ENCODE data around the gene SRPK2.
A peak's percentile ranks its signal among the peaks of the same experiment; 100 is the strongest.
"Not testable (repeated sequence)": the region's sequence is repeated elsewhere in the genome, so short reads cannot be mapped to it uniquely, and the experiment has no call there.

SRPK2 gene

DNA sequence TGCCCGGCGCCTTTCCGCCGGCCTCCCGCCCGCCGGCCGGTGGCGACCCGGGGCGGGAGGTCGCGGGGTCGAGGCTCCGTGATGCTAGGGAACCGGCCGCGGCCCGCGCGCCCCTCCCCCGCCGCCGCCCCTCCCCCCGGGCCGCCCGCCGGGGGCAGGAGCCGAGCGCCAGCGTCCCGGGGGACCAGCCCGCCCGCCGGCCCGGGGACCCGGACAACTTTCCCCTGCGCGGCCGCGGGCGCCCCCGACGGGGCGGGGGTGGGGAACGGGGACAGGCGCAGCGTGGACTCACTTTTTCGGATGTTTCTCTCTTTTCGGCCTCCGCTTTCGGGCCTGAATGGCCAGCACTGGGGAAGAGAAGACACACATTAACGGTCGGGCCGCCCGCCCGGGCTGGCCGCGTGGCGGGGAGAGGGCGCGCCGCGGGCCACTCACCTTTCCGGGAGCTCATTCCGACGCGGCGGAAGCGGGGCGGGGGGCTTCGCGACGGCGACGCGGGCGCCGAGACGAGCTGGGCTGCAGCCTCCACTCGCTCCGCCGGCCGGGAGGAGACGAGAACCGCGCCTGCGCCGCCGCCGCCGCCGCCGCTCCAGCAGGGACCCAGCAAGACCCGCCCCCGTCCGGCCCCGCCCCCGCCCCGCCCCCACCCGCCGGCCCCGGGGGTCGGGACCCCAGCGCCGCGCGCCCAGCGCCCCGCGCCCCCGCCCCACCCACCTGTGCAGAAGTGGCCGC lies at the start of gene SRPK2:
SRPK2 (minus strand) TSS at position 566 of the 732 bp plus-strand sequence.
- peak; percentile 81 for DNase-seq (ENCODE audit: low spot score)

DNA sequence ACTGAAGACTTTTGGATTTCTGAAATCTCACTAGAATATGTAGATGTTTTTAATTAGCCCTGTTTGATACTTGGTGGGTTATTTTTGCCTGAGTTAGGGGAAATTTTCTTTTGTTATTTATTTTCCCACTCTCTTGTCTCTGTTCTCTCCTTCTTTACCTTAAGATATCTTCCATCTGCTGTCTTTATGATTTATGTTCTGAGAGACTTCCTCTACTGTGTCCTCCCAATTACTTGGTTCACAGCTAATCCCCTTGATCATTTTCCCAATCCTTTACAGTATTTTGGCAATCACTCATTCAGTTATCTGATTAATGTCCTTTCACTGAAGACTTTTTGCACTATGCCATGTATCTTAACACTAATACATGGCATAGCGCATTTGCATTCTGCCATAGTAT lies 49.5 kb upstream of the SRPK2 start:
- no peak for DNase-seq (ENCODE audit: low spot score)

DNA sequence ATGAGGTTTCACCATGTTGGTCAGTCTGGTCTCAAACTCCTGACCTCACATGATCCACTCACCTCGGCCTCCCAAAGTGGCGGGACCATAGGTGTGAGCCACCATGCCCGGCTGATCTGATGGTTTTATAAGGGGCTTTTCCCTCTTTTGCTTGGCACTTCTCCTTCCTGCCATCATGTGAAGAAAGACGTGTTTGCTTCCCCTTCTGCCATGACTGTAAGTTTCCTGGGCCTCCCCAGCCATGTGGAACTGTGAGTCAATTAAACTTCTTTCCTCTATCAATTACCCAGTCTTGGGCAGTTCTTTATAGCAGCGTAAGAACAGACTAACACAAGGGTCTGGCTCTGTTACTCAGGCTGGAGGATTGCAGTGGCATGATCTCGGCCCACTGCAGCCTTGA lies 48.6 kb upstream of the SRPK2 start:
- not testable (repeated sequence) for DNase-seq (ENCODE audit: low spot score)

DNA sequence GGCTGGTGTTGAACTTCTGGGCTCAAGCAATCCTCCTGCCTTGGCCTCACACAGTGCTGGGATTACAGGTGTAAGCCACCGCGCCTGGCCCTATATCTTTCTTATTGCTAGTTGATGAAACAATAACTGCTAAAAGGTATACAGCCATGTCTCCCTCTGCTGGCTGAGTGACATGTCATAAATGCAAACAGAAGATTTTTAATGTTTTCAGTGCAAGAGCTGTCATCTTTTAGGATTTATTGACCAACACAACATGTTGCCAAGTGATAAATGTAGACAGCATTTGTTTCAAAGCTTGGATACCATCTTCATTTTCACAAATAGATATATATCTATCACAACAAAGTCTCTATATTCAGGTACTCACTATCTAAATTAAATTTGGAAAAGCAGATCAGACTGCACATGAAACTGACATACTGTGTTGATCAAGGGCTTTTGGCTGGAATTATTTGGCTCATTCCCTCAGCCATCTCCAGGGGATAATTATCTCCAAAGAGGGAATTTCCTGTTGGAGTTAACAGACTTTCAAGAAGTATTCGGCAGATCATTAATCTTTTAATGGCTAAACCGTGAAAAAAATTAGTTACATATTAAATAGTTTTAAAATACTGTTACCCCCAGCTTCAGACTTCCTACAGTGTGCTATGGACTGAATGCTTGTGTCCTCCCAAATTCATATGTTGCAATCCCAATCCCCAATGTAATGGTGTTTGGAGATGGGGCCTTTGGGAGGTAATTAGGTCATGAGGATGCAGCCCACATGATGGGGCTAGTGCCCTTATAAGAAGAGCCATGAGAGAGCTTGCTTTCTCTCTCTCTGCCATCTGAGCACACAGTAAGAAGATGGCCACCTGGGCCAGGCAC lies 41.3 kb upstream of the SRPK2 start:
- DNase-seq (ENCODE audit: low spot score): peak; percentile 35

DNA sequence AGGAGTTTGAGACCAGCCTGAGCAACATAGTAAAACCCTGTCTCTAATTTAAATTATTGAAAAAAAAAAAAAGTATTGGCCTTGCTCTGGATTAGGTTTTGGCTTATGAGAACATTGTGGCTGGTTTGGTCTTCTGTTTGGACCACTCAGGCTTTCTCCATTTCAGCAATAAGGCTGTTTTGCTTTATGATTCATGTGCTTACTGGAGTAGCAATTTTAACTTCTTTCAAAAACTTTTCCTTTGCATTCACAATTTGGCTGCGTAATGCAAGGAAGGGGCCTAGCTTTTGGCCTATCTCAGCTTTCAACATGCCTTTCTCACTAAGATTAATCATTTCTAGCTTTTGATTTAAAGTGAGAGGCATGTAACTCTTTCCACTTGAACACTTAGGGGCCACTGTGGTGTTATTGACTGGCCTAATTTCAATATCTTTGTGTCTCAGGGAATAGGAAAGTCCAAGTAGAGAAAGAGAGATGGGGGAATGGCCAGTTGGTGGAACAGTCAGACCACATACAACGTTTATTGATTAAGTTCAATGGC lies 38.0 kb upstream of the SRPK2 start:
- no peak for DNase-seq (ENCODE audit: low spot score)

DNA sequence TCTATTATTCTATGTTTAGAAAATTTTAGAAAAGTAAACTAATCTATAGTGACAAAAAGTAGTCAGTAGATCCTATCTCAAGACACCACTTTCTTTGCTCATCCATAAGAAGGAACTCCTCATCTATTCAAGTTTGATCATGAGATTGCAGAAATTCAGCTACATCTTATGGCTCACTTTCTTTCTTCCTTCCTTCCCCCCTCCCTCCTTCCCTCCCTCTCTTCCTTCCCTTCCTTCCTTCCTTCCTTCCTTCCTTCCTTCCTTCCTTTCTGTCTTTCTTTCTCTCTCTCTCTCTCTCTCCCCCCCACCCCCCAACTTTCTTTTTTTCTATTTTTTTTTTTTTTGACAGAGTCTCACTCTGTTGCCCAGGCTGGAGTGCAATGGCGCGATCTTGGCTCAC lies 35.3 kb upstream of the SRPK2 start:
- no peak for DNase-seq (ENCODE audit: low spot score)

DNA sequence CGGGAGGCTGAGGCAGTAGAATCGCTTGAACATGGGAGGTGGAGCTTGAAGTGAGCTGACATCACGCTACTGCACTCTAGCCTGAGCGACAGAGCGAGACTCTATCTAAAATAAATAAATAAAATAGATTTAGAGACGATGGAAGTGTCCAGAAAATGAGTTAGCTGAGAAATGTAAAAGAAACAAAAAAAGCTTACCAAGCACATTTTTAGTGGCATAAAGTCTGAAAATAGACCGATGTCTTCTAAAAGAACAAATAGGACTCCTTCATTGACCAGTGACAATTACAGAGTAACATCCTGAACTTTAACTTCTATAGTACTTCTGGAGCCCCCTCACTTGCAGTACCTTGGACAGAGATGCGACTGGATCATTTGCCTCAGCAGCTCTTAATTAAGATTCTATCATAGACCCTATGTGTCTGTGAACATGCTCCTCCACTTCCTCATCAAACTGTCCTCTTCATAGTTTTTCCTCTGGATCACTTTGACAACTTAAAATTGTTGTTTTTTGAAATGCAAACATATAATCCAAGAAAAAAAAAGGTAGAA lies 25.2 kb upstream of the SRPK2 start:
- DNase-seq (ENCODE audit: low spot score): no peak

DNA sequence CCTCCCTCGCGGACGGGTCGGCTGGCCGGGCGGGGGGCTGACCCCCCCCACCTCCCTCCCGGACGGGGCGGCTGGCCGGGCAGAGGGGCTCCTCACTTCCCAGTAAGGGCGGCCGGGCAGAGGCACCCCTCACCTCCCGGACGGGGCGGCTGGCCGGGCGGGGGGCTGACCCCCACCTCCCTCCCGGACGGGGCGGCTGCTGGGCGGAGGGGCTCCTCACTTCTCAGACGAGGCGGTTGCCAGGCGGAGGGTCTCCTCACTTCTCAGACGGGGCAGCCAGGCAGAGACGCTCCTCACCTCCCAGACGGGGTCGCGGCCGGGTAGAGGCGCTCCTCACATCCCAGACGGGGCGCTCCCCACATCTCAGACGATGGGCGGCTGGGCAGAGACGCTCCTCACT lies 22.1 kb upstream of the SRPK2 start:
- not testable (repeated sequence) for DNase-seq (ENCODE audit: low spot score)

DNA sequence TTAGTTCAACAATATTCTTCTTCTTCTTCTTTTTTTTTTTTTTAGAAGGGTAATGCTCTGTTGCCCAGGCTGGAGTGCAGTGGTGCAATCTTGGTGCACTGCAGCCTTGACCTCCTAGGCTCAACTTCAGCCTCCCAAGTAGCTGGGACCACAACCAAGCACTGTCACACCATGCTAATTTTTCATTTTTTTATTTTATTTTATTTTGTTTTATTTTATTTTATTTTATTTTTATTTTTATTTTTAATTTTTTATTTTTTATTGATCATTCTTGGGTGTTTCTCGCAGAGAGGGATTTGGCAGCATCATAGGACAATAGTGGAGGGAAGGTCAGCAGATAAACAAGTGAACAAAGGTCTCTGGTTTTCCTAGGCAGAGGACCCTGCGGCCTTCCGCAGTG lies 21.1 kb upstream of the SRPK2 start:
- not testable (repeated sequence) for DNase-seq (ENCODE audit: low spot score)

DNA sequence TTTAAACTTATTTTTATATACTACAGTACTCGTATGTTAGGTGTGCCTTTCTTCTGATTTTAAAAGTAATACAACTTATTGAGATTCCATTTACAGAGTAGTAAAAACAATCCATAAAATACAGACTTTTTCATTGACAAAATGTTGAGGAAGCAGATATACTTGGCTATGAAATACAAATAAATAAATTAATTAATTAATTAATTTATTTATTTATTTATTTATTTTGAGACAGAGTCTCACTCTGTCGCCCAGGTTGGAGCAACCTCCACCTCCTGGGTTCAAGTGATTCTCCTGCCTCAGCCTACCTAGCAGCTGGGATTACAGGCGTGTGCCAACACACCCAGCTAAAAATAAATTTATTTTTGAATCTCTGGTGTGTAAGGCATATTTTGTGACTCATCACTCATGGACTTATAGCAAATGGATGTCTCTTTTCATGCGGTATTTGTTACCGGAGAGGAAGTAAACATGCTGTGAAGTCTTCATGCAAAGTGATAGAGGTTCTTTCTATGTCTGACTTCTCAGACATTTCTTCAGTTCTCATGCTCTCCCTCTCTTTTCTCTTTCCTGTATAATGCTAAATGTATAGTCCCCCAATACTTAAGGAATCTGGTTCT lies 20.2 kb upstream of the SRPK2 start:
- no peak for DNase-seq (ENCODE audit: low spot score)

DNA sequence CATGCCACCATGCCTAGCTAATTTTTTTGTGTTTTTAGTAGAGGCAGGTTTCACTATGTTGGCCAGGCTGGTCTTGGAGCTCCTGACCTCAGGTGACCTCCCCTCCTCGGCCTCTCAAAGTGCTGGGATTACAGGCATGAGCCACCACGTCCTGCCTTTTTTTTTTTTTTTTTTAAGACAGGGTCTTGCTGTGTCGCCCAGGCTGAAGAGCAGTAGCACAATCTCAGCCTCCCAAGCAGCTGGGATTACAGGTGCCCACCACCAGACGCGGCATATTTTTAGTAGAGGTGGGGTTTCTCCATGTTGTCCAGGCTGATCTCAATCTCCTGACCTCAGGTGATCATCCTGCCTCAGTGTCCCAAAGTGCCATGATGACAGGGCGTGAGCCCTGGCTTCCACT lies 14.4 kb upstream of the SRPK2 start:
- no peak for DNase-seq (ENCODE audit: low spot score)

DNA sequence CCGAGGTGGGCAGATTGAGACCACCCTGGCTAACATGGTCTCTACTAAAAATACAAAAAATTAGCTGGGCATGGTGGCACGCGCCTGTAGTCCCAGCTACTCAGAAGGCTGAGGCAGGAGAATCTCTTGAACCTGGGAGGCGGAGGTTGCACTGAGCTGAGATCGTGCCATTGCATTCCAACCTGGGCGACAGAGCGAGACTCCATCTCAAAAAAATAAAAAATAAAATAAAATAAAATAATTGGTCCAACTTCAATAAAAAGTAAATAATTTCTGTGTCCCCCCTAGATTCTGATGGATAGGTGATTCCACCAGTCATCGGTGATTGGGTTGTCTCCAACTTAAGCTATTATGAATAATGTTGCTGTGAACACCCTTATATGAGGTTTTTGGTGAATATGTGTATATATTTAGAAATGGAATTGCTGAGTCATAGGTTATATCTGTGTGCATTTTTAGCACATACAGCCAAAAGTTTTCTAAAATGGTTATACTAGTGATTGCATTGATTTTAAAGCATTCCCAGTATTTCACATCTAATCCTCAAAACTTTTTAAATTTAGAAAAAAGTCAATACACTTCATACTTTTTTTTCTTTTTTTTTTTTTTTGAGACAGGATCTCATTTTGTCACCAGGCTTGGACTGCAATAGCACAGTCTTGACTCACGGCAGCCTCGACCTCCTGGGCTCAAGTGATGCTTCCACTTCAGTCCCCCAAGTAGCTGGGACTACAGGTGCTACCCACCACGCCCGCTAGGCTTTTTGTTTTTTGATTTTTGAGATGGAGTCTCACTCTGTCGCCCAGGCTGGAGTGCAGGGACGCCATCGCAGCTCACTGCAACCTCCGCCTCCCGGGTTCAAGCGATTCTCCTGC lies 13.7 kb upstream of the SRPK2 start:
- DNase-seq (ENCODE audit: low spot score): no peak

DNA sequence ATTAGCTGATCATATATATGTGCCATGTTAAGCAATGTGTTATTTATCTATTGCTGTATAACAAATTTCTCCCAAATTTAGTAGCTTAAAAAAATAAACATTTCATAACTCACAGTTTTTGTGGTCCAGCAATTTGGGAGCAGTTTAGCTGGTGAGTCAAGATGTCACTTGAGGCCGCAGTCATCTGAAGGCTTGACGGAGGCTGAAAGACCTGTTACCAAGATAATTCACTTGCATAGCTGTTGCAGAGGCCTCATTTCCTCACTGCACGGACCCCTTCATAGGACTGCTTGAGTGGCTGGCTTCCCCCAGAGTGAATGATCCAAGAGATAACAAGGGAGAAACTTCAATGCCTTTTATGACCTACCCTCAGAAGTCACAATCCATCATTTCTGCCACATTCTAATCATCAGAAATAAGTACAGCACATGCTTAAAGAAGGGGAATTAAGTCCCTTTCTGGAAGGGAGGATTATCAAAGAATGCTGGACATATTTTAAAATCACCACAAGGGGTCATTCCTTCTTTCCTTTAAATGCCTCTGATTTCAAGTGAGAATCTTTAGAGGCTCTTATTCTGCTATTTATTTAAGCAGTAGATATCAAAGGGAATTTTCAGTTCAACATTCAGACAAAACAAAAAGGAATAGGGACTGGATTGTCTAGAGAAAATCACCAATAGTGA lies 10.5 kb upstream of the SRPK2 start:
- DNase-seq (ENCODE audit: low spot score): no peak

DNA sequence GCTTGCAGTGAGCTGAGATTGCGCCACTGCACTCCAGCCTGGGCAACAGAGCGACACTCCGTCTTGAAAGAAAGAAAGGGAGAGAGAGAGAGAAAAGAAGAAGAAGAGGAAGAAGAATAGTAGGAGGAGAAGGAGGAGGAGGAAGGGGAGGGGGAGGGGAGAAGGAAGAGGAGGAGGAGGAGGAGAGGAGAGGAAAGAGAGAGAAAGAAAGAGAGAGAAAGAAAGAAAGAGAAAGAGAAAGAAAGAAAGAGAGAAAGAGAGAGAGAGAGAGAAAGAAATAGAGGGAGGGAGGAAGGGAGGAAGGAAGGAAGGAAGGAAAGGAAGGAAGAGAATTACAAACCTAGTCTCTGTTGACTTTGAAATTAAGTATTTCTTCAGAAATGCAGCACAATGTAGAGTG lies 7.8 kb upstream of the SRPK2 start:
- no peak for DNase-seq (ENCODE audit: low spot score)

DNA sequence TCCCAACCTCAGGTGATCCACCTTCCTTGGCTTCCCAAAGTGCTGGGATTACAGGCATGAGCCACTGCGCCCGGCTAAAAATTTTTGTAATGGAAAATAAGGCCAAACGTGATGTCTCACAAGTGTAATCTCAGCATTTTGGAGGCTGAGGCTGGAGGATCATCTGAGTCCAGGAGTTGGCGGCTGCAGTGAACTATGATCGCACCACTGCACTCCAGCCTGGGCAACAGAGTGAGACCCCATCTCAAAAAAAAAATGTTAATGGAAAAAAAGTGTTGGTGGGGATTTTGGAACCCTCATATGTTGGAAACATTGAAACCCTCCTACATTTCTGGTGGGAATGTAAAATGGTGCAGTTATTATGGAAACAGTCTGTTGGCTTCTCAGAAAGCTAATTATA lies 2.7 kb upstream of the SRPK2 start:
- no peak for DNase-seq (ENCODE audit: low spot score)

DNA sequence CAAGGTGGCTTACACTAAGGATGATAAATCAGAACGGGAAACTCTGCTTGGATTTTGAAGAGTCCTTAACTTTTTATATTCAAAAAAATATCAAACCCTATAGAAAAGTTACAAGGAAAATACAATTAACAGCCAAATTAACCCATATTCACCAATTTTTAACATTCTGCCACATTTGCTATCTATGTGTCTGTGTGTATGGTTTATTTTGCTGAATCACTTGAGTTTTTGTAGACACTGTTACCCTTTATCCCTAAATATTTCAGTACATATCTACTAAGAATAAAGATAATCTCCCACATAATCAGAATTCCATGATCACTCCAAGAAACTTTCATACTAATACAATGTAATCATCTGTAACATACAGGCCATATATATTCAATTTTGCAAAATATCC lies 1.2 kb upstream of the SRPK2 start:
- DNase-seq (ENCODE audit: low spot score): no peak

DNA sequence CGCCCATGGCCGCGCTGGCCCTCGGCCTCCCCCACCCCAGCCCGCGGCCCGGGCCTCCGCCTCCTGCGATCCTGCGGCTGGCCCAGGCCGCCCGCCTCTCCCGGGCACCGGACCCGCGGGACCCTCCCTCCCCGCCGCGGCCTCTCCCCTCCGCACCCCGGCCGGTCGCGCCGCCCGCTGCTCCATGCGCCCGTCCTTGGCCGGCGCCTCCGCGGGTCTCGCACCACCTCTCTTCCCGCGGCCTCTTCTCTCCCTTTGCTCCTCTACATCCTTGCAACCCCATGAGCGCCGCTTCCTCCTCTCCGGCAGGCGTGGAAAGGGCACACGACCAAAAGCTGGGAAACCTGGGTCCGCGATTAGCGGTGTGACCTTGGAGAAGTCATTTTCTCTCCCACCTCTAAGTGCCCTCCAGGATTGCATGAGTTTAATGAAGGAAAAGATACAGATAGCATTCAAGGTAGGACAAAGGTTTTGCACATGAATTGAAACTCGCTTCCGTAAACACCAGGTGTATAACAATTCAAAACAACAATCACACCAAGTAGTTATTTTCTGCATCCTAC lies 448 bp upstream of the SRPK2 start:
- DNase-seq (ENCODE audit: low spot score): no peak

DNA sequence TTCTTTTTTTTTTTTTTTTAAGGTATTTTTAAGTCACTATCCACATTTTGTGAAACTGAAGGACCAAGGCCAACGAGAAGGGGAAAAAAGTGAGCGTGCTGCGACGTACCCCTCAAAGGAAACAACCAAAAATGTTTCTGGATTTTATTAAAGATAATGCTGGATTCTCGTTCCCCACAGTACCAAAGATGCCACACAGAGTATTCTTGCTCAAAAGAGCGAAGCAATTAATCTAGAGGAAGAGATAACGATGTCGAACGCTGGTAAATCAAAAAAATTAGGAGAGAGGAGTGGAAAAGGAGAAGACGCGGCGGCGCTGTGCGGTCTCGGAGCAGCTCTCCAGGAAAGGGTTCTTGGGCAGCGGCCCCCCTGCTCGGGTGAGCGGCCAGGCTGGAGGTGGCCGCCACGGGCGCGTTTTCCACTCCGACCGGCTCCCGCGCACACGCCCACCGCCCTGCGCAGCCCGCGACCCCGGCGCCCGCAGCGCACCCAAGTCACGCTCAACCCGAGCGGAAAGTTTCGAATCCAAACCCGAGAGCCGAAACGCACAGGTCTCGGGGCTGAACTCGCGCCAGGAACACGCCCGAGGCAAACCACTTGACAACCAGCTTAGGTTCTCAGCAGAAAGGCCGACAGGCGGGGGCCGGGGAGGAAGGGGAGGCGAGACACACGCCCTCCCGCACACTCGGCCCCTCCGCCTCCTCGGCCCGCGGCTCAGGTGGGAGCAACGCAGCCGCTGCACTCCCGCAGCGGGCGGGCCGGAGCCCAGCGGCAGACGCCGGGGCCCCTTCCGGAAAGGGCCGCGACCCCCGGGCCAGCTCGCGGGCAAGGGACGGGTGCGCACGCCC lies 989 bp downstream of the SRPK2 start:
- peak; percentile 58 for DNase-seq (ENCODE audit: low spot score)

DNA sequence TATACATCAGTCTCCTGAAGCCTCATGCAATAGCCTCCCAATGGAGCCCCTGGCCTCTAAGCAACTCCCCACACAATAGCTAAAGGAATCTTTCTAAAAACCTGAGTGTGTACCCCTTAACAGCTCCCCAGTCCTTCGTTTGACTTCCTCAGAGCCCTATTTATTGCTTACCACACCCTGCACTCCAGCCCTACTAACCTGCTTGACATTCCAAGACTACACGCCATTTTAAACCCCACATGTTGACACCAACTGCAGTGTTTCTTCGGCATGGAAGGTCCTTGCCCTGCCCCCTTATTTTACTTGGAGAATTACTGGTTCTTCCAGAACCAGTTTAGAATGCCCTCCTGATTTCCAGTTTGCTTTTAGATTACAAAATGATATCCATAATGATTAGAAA lies 10.8 kb downstream of the SRPK2 start:
- no peak for DNase-seq (ENCODE audit: low spot score)
